Measurements from ENCODE around the gene C9.

Gene C9

GRCh38 chr5:39400713-39401578 is 36.7 kb upstream of the C9 start:
- TF ChIP-seq CTCF (IDR thresholded peaks at IDR 0.05; ENCODE audit: borderline replicate concordance, insufficient read depth, low read depth, low read length) = no peak
- H3K4me3 ChIP-seq (ENCODE audit: low read depth, low read length) = no peak overlapping the region

- TF ChIP-seq CTCF (IDR thresholded peaks at IDR 0.05; ENCODE audit: borderline replicate concordance, insufficient read depth, low read depth, low read length) = no peak
- no peak overlapping the region for H3K4me3 ChIP-seq (ENCODE audit: low read depth, low read length)
These were observed 35.1 kb upstream of the C9 start for GRCh38 chr5:39399135-39400036.

GRCh38 chr5:39396843-39397242 is 32.5 kb upstream of the C9 start:
- no peak overlapping the region for H3K4me3 ChIP-seq (ENCODE audit: low read depth, low read length)
- no peak for TF ChIP-seq CTCF (IDR thresholded peaks at IDR 0.05; ENCODE audit: borderline replicate concordance, insufficient read depth, low read depth, low read length)

- TF ChIP-seq CTCF (IDR thresholded peaks at IDR 0.05; ENCODE audit: borderline replicate concordance, insufficient read depth, low read depth, low read length) = no peak
- no peak overlapping the region for H3K4me3 ChIP-seq (ENCODE audit: low read depth, low read length)
These were observed 31.2 kb upstream of the C9 start for GRCh38 chr5:39395521-39395920.

GRCh38 chr5:39394946-39395345 is 30.7 kb upstream of the C9 start:
- H3K4me3 ChIP-seq (ENCODE audit: low read depth, low read length) = no peak overlapping the region

GRCh38 chr5:39390945-39391344 is 26.6 kb upstream of the C9 start:
- TF ChIP-seq CTCF (IDR thresholded peaks at IDR 0.05; ENCODE audit: borderline replicate concordance, insufficient read depth, low read depth, low read length) = no peak
- H3K4me3 ChIP-seq (ENCODE audit: low read depth, low read length) = no peak overlapping the region

More at GRCh38 chr5:39394946-39395345, 30.7 kb upstream of the C9 start:
- TF ChIP-seq CTCF (IDR thresholded peaks at IDR 0.05; ENCODE audit: borderline replicate concordance, insufficient read depth, low read depth, low read length) = no peak

Data from GM12875 (cell line).